Peyer's patch (tissue), 4 donors: ENCODE data around the gene USP6NL.

Experiments used
- CTCF ChIP-seq, 6 experiments: fragments of 450-650 bp in 4 of 6; fragments of 200-600 bp in 2 of 6; sonication (generic) in 1 of 6; IDR thresholded peaks; one replicate each; pipeline ENCODE4 v1.5.1; 2017 to 2019; ENCODE audit warnings: antibody characterized with exemption in 6 of 6, mild to moderate bottlenecking in 3 of 6, moderate library complexity in 1 of 6
- POLR2A ChIP-seq, 2 donors: fragments of 450-650 bp; IDR thresholded peaks; one replicate each; pipeline ENCODE4 v1.5.1; 2017; ENCODE audit warnings: antibody characterized with exemption in 2 of 2, mild to moderate bottlenecking in 2 of 2, moderate library complexity in 2 of 2

GRCh38 chr10:11611248-11612020 is at the start of gene USP6NL:
- TF ChIP-seq CTCF (IDR thresholded peaks at IDR 0.05): no peak
- TF ChIP-seq POLR2A (IDR thresholded peaks at IDR 0.05): peak; percentile 85 to 86
